Activated CD4-positive, alpha-beta T cell treated with anti-CD3 and anti-CD28 coated beads for 36 hours (primary cell): ENCODE data around the gene SMC6. TPM values are rescaled to one million over a fixed set of nuclear protein-coding genes. Genes with fewer than 3 reads are reported as not detected.

Experiments
- ATAC-seq: fragments of 200-7000 bp; cut with Tn5 transposase; one replicate; pipeline ENCODE4 v1.10.0; 2021; ENCODE audit warnings: mild to moderate bottlenecking, moderate library complexity
- CTCF ChIA-PET: fragments of 350-600 bp; sonication (Branson Sonifier 250); formaldehyde crosslinking; loops from one replicate; lab custom pipeline; 2021; ENCODE audit warnings: antibody characterized with exemption; lab: Charles Lee
- POLR2A ChIA-PET: fragments of 350-600 bp; sonication (Branson Sonifier 250); formaldehyde crosslinking; loops from one replicate; lab custom pipeline; 2021; ENCODE audit warnings: antibody characterized with exemption, inconsistent platforms; lab: Charles Lee
- DNase-seq: peaks from one replicate; pipeline ENCODE4 v3.0.0-alpha.2; 2020
- H3K27ac Mint-ChIP-seq: one replicate; pipeline ENCODE4 v1.8.0; 2021; ENCODE audit warnings: mixed read lengths
- H3K27me3 Mint-ChIP-seq: one replicate; pipeline ENCODE4 v1.8.0; 2021; ENCODE audit warnings: mixed read lengths
- H3K36me3 Mint-ChIP-seq: one replicate; pipeline ENCODE4 v1.8.0; 2021; ENCODE audit warnings: low read depth, mixed read lengths
- H3K4me1 Mint-ChIP-seq: one replicate; pipeline ENCODE4 v1.8.0; 2021; ENCODE audit warnings: mixed read lengths
- H3K4me3 Mint-ChIP-seq: one replicate; pipeline ENCODE4 v1.8.0; 2021; ENCODE audit warnings: mild to moderate bottlenecking, moderate library complexity, mixed read lengths
- H3K9me3 Mint-ChIP-seq: one replicate; pipeline ENCODE4 v1.8.0; 2021; ENCODE audit warnings: low read depth, mixed read lengths
- intact Hi-C, 2 experiments: fragments of 100-400 bp; cut with DNase I in 1 of 2; cut with micrococcal nuclease in 1 of 2; formaldehyde crosslinking; loops; one replicate each; pipeline versions ENCODE4 v1.14.2 to v1.15.1; 2022 to 2024; cut with DNase I, micrococcal nuclease
- total RNA-seq, 2 experiments: library from RNA; stranded (reverse); gene quantifications; one replicate each; pipeline ENCODE4 v1.2.3, GENCODE V29; 2021

Gene SMC6
- total RNA-seq, 2 experiments from 2014 or later: 25.4 to 26.3 TPM

GRCh38 chr2:17762451-17762850 lies 8.8 kb upstream of the SMC6 start:
- no peak for ATAC-seq
- Mint-ChIP-seq H3K36me3 (peaks cover 31% of the 10 kb centered on the region), H3K27me3 (no peaks in the 10 kb centered on the region), H3K4me1 (no peaks in the 10 kb centered on the region), H3K9me3 (no peaks in the 10 kb centered on the region), H3K27ac (no peak overlapping the region), H3K4me3 (no peak overlapping the region)
- CTCF ChIA-PET: no interaction called here
- POLR2A ChIA-PET: no interaction called here
- intact Hi-C loops: no loop called here
- DNase-seq: no peak

- CTCF ChIA-PET: interaction anchor here (0.7 kb wide), 2 partner anchors 9 to 16 kb away, joined by 3 read pairs; no protein-coding TSS in a partner anchor
- POLR2A ChIA-PET: no interaction called here
- peaks cover 24% of the 10 kb centered on the region for H3K36me3 Mint-ChIP-seq
- ATAC-seq: no peak
- H3K4me3 Mint-ChIP-seq: no peak overlapping the region
- H3K27ac Mint-ChIP-seq: no peak overlapping the region
- H3K9me3 Mint-ChIP-seq: no peaks in the 10 kb centered on the region
- intact Hi-C loops: no loop called here
- H3K4me1 Mint-ChIP-seq: peaks cover 2% of the 10 kb centered on the region
- DNase-seq: no peak
- no peaks in the 10 kb centered on the region for H3K27me3 Mint-ChIP-seq
These were observed 6.2 kb upstream of the SMC6 start for GRCh38 chr2:17759805-17760204.

GRCh38 chr2:17758118-17758517 lies 4.5 kb upstream of the SMC6 start:
- H3K36me3 Mint-ChIP-seq: peaks cover 17% of the 10 kb centered on the region
- no peak for DNase-seq
- no peaks in the 10 kb centered on the region for H3K9me3 Mint-ChIP-seq
- H3K4me3 Mint-ChIP-seq: no peak overlapping the region
- intact Hi-C loops: no loop called here
- no peak overlapping the region for H3K27ac Mint-ChIP-seq
- peaks cover 2% of the 10 kb centered on the region for H3K4me1 Mint-ChIP-seq
- no peak for ATAC-seq
- ChIA-PET POLR2A (no interaction called here), CTCF (no interaction called here)
- H3K27me3 Mint-ChIP-seq: no peaks in the 10 kb centered on the region

GRCh38 chr2:17757321-17757720 lies 3.7 kb upstream of the SMC6 start:
- H3K27me3 Mint-ChIP-seq: no peaks in the 10 kb centered on the region
- no peak for DNase-seq
- POLR2A ChIA-PET: no interaction called here
- ATAC-seq: no peak
- H3K36me3 Mint-ChIP-seq: peaks cover 12% of the 10 kb centered on the region
- H3K4me3 Mint-ChIP-seq: no peak overlapping the region
- H3K9me3 Mint-ChIP-seq: no peaks in the 10 kb centered on the region
- peaks cover 5% of the 10 kb centered on the region for H3K4me1 Mint-ChIP-seq
- no peak overlapping the region for H3K27ac Mint-ChIP-seq
- intact Hi-C loops: no loop called here
- CTCF ChIA-PET: no interaction called here

- Mint-ChIP-seq H3K27ac (no peak overlapping the region), H3K9me3 (no peaks in the 10 kb centered on the region), H3K4me3 (no peak overlapping the region), H3K36me3 (peaks cover 11% of the 10 kb centered on the region), H3K27me3 (no peaks in the 10 kb centered on the region), H3K4me1 (peaks cover 11% of the 10 kb centered on the region)
- DNase-seq: no peak
- ChIA-PET CTCF (interaction anchor here (1.4 kb wide), 1 partner anchor 11 kb away, joined by 5 read pairs; no protein-coding TSS in a partner anchor), POLR2A (no interaction called here)
- no peak for ATAC-seq
- intact Hi-C loops: no loop called here
These were observed 3.1 kb upstream of the SMC6 start for GRCh38 chr2:17756668-17757067.

- no peaks in the 10 kb centered on the region for H3K9me3 Mint-ChIP-seq
- H3K36me3 Mint-ChIP-seq: peaks cover 8% of the 10 kb centered on the region
- DNase-seq: no peak
- ChIA-PET CTCF (interaction anchor here (0.6 to 1.4 kb wide), 3 partner anchors 13 to 36 kb away, joined by 3 to 5 read pairs (median 4); no protein-coding TSS in a partner anchor), POLR2A (no interaction called here)
- peaks cover 18% of the 10 kb centered on the region for H3K4me1 Mint-ChIP-seq
- intact Hi-C loops: loop anchor here in 1 of 2 experiments (5.0 kb wide), 3 partner anchors 807 to 1592 kb away; partner anchors contain the start of gene RDH14
- no peak for ATAC-seq
- peak overlapping the region; percentile 93 for H3K27ac Mint-ChIP-seq
- peak overlapping the region; percentile 91 for H3K4me3 Mint-ChIP-seq
- H3K27me3 Mint-ChIP-seq: no peaks in the 10 kb centered on the region
These were observed 1.3 kb upstream of the SMC6 start for GRCh38 chr2:17754773-17755425.

GRCh38 chr2:17752892-17753802 lies 463 bp downstream of the SMC6 start:
- Mint-ChIP-seq H3K36me3 (peaks cover 7% of the 10 kb centered on the region), H3K4me1 (peaks cover 20% of the 10 kb centered on the region), H3K27ac (peak overlapping the region; percentile 85), H3K4me3 (peak overlapping the region; percentile 91), H3K27me3 (no peaks in the 10 kb centered on the region), H3K9me3 (no peaks in the 10 kb centered on the region)
- CTCF ChIA-PET: interaction anchor here (0.7 kb wide), 1 partner anchor 77 kb away, joined by 3 read pairs; no protein-coding TSS in a partner anchor
- ATAC-seq (peak; percentile 54), DNase-seq (peak; percentile 63)
- intact Hi-C loops: loop anchor here in 1 of 2 experiments (1.0 to 5.0 kb wide), 4 partner anchors 34 to 1594 kb away; partner anchors contain the start of gene RDH14
- POLR2A ChIA-PET: interaction anchor here (0.6 kb wide), 1 partner anchor 1938 kb away, joined by 3 read pairs; no protein-coding TSS in a partner anchor

- Mint-ChIP-seq H3K4me3 (peak overlapping the region; percentile 91), H3K9me3 (no peaks in the 10 kb centered on the region), H3K36me3 (peaks cover 7% of the 10 kb centered on the region), H3K4me1 (peaks cover 20% of the 10 kb centered on the region), H3K27me3 (no peaks in the 10 kb centered on the region), H3K27ac (no peak overlapping the region)
- POLR2A ChIA-PET: no interaction called here
- CTCF ChIA-PET: interaction anchor here (1.2 kb wide), 1 partner anchor 32 kb away, joined by 3 read pairs; no protein-coding TSS in a partner anchor
- intact Hi-C loops: loop anchor here in 1 of 2 experiments (5.0 kb wide), 3 partner anchors 810 to 1595 kb away; partner anchors contain the start of gene RDH14
- DNase-seq: no peak
- no peak for ATAC-seq
These were observed 1.4 kb downstream of the SMC6 start for GRCh38 chr2:17752246-17752645.

GRCh38 chr2:17749753-17750438 lies 3.7 kb downstream of the SMC6 start:
- no peak overlapping the region for H3K4me3 Mint-ChIP-seq
- CTCF ChIA-PET: interaction anchor here (0.5 to 1.0 kb wide), 3 partner anchors 10 to 1806 kb away, joined by 3 read pairs; no protein-coding TSS in a partner anchor
- no peak for DNase-seq
- no peaks in the 10 kb centered on the region for H3K9me3 Mint-ChIP-seq
- peaks cover 8% of the 10 kb centered on the region for H3K36me3 Mint-ChIP-seq
- ATAC-seq: no peak
- intact Hi-C loops: loop anchor here in 1 of 2 experiments (5.0 kb wide), 3 partner anchors 812 to 1597 kb away; partner anchors contain the start of gene RDH14
- H3K27ac Mint-ChIP-seq: peak overlapping the region; percentile 28
- POLR2A ChIA-PET: interaction anchor here (0.7 kb wide), 1 partner anchor 31 kb away, joined by 3 read pairs; no protein-coding TSS in a partner anchor
- H3K27me3 Mint-ChIP-seq: no peaks in the 10 kb centered on the region
- H3K4me1 Mint-ChIP-seq: peaks cover 18% of the 10 kb centered on the region

- peaks cover 18% of the 10 kb centered on the region for H3K4me1 Mint-ChIP-seq
- no peak overlapping the region for H3K27ac Mint-ChIP-seq
- intact Hi-C loops: no loop called here
- no peak overlapping the region for H3K4me3 Mint-ChIP-seq
- DNase-seq: no peak
- no peaks in the 10 kb centered on the region for H3K9me3 Mint-ChIP-seq
- peaks cover 11% of the 10 kb centered on the region for H3K36me3 Mint-ChIP-seq
- POLR2A ChIA-PET: no interaction called here
- ATAC-seq: no peak
- CTCF ChIA-PET: no interaction called here
- no peaks in the 10 kb centered on the region for H3K27me3 Mint-ChIP-seq
These were observed 4.9 kb downstream of the SMC6 start for GRCh38 chr2:17748745-17749144.
